ENCODE data around the gene ANAPC2.

Gene ANAPC2

GRCh38 chr9:137233143-137233980, 45.0 kb upstream of the ANAPC2 start:
- peaks cover 56 to 83% (median 79%) of the 10 kb centered on the region in 10 experiments for H3K4me1 ChIP-seq
- no peak overlapping the region for H3K4me3 ChIP-seq
- TF ChIP-seq Cebpa-rat (IDR thresholded peaks at IDR 0.05): no peak
- no peaks in the 10 kb centered on the region for H3K36me3 ChIP-seq
- H3K4me2 ChIP-seq: peak overlapping the region in 1 of 11 experiments; percentile 5; a peak in 2 of 22 replicates
- H3K27ac ChIP-seq: no peak overlapping the region
- no peaks in the 10 kb centered on the region for H3K27me3 ChIP-seq
- H3K9me3 ChIP-seq (replicated peaks in 1 of 11): no peaks in the 10 kb centered on the region
- H4K20me1 ChIP-seq: peaks cover 0 to 41% (median 30%) of the 10 kb centered on the region in 11 experiments; a peak in 19 of 22 replicates
- no peak overlapping the region for H3K9ac ChIP-seq

DNA sequence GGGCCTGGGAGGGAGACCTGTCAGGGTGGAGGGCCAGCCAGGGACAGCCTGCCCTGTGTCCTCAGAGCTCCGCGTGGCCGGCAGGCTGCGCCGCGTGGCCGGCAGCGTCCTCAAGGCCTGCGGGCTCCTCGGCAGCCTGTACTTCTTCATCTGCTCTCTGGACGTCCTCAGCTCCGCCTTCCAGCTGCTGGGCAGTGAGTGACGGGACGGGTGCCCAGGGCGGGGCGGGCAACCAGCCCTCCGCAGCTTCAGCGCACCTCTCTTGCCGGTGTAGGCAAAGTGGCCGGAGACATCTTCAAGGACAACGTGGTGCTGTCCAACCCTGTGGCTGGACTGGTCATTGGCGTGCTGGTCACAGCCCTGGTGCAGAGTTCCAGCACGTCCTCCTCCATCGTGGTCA, 44.1 kb upstream of the ANAPC2 start:
- no peak for TF ChIP-seq Cebpa-rat (IDR thresholded peaks at IDR 0.05)
- Histone ChIP-seq H3K4me3 (no peak overlapping the region), H3K27ac (no peak overlapping the region), H4K20me1 (peaks cover 0 to 33% (median 22%) of the 10 kb centered on the region in 11 experiments; a peak in 18 of 22 replicates), H3K4me1 (peaks cover 47 to 81% (median 75%) of the 10 kb centered on the region in 10 experiments), H3K9me3 (replicated peaks in 1 of 11) (no peaks in the 10 kb centered on the region), H3K27me3 (no peaks in the 10 kb centered on the region), H3K36me3 (no peaks in the 10 kb centered on the region), H3K4me2 (peak overlapping the region in 7 of 11 experiments; percentile 16 to 51 (median 37); a peak in 7 of 22 replicates), H3K9ac (peak overlapping the region in 7 of 11 experiments; percentile 13 to 60 (median 36); a peak in 7 of 22 replicates)

- H3K27me3 ChIP-seq: no peaks in the 10 kb centered on the region
- no peak overlapping the region for H3K4me3 ChIP-seq
- peaks cover 0 to 29% (median 20%) of the 10 kb centered on the region in 11 experiments; a peak in 18 of 22 replicates for H4K20me1 ChIP-seq
- 0 out of 22 replicates have a peak overlapping the region, but pooled peaks of 1 of the 11 experiments have one; percentile 1 for H3K27ac ChIP-seq
- H3K36me3 ChIP-seq: no peaks in the 10 kb centered on the region
- H3K4me2 ChIP-seq: peak overlapping the region in 8 of 11 experiments; percentile 13 to 51 (median 36); a peak in 11 of 22 replicates
- peaks cover 46 to 81% (median 75%) of the 10 kb centered on the region in 10 experiments for H3K4me1 ChIP-seq
- no peak for TF ChIP-seq Cebpa-rat (IDR thresholded peaks at IDR 0.05)
- H3K9ac ChIP-seq: peak overlapping the region in 8 of 11 experiments; percentile 13 to 60 (median 37); a peak in 10 of 22 replicates
- H3K9me3 ChIP-seq (replicated peaks in 1 of 11): no peaks in the 10 kb centered on the region
These were observed 43.7 kb upstream of the ANAPC2 start for GRCh38 chr9:137232101-137232500.

DNA sequence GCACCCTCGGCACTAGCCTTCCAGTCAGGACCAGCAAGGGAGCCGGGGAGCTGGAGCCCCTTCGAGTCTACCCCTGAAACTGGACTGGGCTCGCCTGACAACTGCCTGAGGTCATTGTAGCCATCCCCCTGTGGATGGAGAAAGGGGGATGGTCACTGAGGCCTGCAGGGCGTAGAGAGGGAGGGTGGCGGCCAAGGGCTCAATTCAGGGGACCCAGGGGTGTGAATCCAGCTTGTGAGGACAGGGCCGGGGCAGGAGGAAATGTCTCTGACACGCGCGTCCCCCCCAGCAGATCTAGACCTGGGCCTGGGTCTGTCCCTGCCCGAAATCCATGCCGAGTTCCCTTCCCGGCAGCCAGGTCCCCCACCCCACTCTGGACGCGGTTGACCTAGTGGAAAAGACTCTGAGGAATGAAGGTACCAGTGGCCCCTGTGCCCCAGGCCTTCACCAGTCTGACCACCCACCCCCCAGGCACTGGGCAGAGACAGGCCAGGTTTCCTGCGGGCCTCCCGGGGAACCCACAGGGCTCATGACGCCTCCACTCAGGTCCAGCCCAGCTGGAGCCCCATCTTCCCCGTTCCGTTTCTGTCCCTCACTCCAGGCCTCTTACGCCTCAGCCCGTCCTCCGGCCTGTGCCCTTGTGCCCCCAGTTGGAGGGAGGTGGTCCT, 43.1 kb upstream of the ANAPC2 start:
- Histone ChIP-seq H3K9ac (peak overlapping the region in 6 of 11 experiments; percentile 13 to 60 (median 35); a peak in 5 of 22 replicates), H3K4me3 (no peak overlapping the region), H3K27ac (0 out of 22 replicates have a peak overlapping the region, but pooled peaks of 1 of the 11 experiments have one; percentile 1), H4K20me1 (peaks cover 0 to 24% (median 19%) of the 10 kb centered on the region in 11 experiments; a peak in 18 of 22 replicates), H3K36me3 (no peaks in the 10 kb centered on the region), H3K4me1 (peaks cover 41 to 79% (median 72%) of the 10 kb centered on the region in 10 experiments), H3K9me3 (replicated peaks in 1 of 11) (no peaks in the 10 kb centered on the region), H3K27me3 (no peaks in the 10 kb centered on the region), H3K4me2 (peak overlapping the region in 8 of 11 experiments; percentile 13 to 51 (median 36); a peak in 9 of 22 replicates)
- no peak for TF ChIP-seq Cebpa-rat (IDR thresholded peaks at IDR 0.05)

GRCh38 chr9:137230705-137231371, 42.5 kb upstream of the ANAPC2 start, which contains the start of gene SLC34A3:
TSS of gene SLC34A3 (plus strand) at chr9:137230901. CDS start at chr9:137231703, 802 bp downstream.
- no peaks in the 10 kb centered on the region for H3K36me3 ChIP-seq
- H3K9me3 ChIP-seq (replicated peaks in 1 of 11): no peaks in the 10 kb centered on the region
- peaks cover 0 to 18% (median 14%) of the 10 kb centered on the region in 11 experiments; a peak in 18 of 22 replicates for H4K20me1 ChIP-seq
- H3K4me2 ChIP-seq: peak within 1 kb of the TSS in 10 of 11 experiments; percentile 29 to 85 (median 70); a peak in 20 of 22 replicates
- no peaks in the 10 kb centered on the region for H3K27me3 ChIP-seq
- no peak for TF ChIP-seq Cebpa-rat (IDR thresholded peaks at IDR 0.05)
- peaks cover 35 to 77% (median 67%) of the 10 kb centered on the region in 10 experiments for H3K4me1 ChIP-seq
- peak within 1 kb of the TSS in 7 of 11 experiments; percentile 17 to 60 (median 45); a peak in 8 of 22 replicates for H3K9ac ChIP-seq
- no peak within 1 kb of the TSS; a peak in 1 of 22 replicates for H3K27ac ChIP-seq
- no peak within 1 kb of the TSS; a peak in 1 of 20 replicates for H3K4me3 ChIP-seq

DNA sequence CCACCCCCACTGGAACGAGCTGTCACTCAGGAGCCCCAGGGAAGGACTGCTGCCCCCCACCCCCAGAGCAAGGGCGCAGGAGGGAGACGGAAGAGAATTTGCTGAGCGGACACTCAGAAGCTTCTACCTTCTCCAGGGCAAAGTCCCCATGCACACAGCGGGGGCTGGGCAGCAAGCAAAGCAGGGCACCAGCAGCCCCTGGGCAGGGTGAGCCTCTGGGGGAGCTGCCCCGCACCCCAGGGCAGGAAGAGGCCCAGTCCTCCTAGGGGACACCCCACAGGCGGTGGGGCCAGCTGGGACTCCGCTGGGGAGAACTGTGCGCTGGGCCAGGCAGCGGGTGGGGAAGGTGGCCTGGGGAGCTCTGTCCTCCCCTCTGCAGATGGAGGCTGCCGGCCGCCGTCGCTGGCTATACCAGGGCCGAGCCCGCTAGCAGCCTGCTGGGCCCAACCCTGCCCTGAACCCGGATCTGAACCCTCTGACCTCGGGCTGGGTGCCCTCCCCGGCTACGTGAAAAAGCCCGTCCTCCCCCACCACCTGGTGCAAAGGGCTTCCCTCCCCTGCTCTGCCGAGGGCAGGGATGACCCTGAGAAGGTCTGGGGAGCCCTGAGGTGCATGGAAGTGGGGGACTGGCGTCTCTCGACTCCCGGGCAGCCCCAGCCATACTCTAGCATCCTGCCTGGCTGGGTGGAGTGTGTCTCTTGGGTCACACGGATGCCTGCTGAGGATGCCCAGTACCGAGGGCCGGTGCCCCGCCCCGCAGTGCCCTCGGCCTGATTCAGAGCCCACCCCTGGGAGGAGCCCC, 41.7 kb upstream of the ANAPC2 start:
- Histone ChIP-seq H3K36me3 (no peaks in the 10 kb centered on the region), H3K9me3 (replicated peaks in 1 of 11) (no peaks in the 10 kb centered on the region), H3K4me1 (peaks cover 29 to 77% (median 67%) of the 10 kb centered on the region in 10 experiments), H3K4me3 (no peak overlapping the region; a peak in 1 of 20 replicates), H3K27me3 (no peaks in the 10 kb centered on the region), H3K4me2 (peak overlapping the region in 10 of 11 experiments; percentile 29 to 85 (median 70); a peak in 20 of 22 replicates), H3K9ac (peak overlapping the region in 7 of 11 experiments; percentile 7 to 52 (median 42); a peak in 6 of 22 replicates), H4K20me1 (peaks cover 0 to 10% (median 7%) of the 10 kb centered on the region in 11 experiments; a peak in 16 of 22 replicates), H3K27ac (no peak overlapping the region; a peak in 1 of 22 replicates)
- TF ChIP-seq Cebpa-rat (IDR thresholded peaks at IDR 0.05): no peak

DNA sequence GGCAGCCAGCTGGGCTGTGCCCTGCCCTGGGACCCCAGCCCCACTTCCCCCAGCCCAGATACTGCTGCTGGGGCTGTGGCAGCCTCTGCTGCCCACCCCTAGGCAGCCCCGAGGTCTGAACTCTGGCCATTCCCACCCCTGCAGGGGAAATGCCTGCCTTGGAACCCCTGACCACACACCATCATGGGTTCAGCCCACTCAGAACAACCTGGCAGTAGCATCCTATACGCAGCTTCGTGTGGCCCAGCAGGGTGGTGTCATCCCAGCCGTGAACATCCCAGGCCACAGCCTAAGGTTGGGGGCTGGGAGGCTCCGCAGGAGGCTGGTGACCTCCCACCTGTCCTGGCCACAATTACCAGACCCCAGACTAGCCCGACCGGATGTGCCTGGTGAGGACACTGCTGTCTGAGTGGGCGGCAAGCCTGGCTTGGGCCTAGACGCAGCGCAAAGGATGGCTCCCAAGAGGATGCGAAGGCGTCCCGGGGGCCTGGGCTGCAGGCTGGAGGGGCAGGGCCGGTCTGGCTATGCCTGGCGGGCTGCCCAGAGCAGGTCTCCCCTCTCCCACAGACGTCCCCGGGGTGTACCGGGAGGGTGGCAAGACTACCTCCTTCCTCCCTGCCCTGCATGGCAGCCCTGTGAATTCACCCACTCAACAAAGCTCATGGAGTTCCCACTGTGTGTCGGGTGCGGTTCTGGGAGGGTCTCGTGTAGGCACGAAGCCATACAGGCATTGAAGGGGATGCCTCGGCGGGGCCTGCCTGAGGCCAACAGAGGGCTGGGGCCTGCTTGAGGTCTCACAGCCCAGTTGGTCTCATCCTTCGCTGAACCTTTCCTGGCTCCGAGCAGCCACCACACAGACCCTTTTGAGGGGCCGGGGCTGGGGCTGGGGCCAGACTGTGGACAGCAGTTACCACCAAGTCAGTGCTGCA, 40.9 kb upstream of the ANAPC2 start:
- H3K36me3 ChIP-seq: no peaks in the 10 kb centered on the region
- peaks cover 29 to 77% (median 67%) of the 10 kb centered on the region in 10 experiments for H3K4me1 ChIP-seq
- peak overlapping the region; percentile 29 to 85 (median 66) for H3K4me2 ChIP-seq
- H3K4me3 ChIP-seq: no peak overlapping the region
- no peak for TF ChIP-seq Cebpa-rat (IDR thresholded peaks at IDR 0.05)
- H3K9me3 ChIP-seq (replicated peaks in 1 of 11): no peaks in the 10 kb centered on the region
- H3K27ac ChIP-seq: peak overlapping the region in 2 of 11 experiments; percentile 17 to 27; a peak in 4 of 22 replicates
- peak overlapping the region in 8 of 11 experiments; percentile 11 to 55 (median 38); a peak in 9 of 22 replicates for H3K9ac ChIP-seq
- H3K27me3 ChIP-seq: no peaks in the 10 kb centered on the region
- H4K20me1 ChIP-seq: peaks cover 0 to 2% (median 0%) of the 10 kb centered on the region in 11 experiments; a peak in 4 of 22 replicates

Measured in BLaER1 treated with 17β-estradiol and CSF1 and Interleukin-3, amounts not matched to agents 10 nM and 100 nM (cell line).